Central memory CD4-positive, alpha-beta T cell (primary cell): ENCODE measurements around the gene C6orf15.

Experiments used
- DNase-seq: peaks from one replicate; pipeline ENCODE4 v3.0.0; 2022

The C6orf15 gene

DNA sequence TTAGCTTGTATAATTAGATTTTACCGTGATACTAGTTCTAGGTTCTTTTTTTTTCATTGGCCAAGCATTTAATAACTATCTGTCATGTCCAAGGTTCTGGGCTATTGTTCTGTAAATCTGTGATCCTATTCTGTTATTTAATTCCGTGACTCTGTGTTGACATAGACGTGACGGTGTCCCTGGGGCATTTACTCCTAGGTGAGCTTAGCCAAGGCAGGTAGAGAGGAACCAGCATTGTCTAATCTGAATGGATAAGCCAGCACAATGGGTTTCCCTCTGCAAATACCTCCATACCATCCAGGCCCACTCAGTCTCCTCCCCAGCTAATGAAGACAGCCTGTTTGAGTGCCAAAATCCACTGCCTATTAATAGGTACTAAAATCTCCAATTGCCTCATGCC lies 16.8 kb upstream of the C6orf15 start:
- no peak for DNase-seq

DNA sequence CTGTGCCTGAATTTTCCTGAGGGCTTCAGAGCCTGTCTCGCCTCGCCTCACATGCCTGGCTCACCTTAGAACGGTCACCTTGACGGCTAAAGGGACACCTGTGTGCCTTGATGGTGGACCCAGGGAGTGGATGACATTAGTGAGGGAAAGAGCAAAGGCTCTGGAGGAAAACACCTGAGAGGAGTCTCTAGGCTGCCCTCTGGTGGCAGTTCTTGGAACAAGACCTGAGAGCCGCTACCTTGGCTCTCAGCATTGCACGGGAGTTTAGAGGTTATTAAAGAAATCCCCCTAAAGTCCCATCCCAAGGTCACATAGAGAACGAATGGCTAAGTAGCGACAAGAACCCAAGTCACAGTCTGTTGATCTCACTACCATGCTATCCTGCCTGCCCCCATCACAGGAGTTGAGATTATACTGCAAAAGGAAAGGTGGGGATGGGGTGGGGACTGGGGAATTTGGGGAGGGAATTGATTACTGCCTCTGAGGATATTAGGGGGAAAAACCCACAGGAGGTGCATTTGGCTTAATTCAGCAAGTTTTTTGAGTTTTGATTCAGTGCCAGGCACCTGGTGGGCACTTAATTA lies 15.8 kb upstream of the C6orf15 start:
- DNase-seq = peak; percentile 53

DNA sequence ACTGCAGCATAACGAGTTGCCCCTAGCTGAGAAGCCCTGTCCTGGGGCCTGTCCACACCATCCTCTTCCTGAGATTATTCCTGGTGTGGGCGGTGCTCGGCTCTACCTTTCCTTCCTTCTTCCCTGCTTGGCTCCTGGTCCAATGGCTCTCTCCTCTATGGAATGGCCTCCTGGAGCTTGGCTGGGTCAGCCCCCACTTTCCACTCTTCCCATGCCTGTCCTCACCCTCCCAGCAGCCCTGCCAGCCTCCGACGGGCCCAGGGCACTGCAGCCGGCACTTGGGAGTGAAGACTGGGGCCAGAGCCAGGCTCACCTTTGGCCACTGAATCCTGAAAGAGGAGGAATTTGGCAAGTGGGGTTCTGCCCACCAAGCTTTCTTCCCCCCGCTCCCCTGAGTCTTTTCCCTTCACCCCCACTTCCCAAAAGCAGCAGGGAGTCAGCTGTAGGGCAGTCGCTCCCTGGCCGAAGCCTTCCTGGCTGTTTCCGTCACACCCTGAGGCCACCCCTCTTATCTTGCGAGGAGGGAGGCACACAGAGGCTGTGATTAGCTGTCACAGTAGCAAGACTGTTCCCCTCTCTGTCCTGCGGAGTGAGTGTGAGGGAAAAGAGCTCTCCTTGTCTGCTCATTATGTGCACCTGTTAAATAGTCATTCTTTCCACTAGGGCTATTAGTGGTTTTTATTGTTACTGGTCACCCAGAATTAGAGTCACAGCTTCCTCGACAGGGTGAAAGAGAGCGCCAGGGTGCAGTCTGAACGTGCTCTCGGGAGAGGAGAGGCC lies 14.2 kb upstream of the C6orf15 start:
- DNase-seq = no peak

DNA sequence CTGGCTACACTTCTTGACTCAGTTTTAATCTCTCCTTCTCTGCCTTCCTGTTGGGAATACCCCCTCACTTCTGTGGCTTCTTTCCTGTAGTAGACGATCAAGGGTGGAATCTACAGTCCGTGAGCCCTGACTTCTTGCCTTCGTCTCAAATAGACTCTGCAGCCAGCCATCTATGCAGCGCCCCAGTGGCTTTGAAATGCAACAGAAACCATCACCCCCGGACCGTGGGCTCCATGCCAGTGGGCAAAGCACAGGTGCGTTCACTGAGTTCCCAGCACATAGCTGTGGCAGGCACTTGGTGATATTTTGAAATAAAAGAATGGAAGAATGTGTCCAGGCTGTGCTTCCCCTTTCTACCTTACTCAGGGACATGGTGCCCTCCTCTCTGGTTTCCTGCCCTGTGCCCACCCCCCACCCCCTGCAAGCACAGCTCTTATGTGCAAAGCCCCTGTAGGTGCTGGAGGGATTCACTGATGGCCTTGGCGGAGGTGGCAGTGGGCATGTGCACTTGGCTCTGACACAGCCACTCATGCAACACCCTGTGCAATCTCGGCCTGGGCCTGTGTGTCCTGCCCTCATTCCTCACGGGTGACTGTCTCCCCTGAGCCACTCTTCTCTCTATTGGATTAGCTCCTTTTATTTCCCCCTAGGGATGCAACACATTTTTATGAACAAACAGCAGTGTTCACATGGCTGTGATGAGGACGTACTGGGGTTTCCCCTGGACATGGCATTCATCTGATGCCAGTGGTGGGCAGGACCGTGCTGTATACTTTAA lies 13.4 kb upstream of the C6orf15 start:
- DNase-seq = no peak

DNA sequence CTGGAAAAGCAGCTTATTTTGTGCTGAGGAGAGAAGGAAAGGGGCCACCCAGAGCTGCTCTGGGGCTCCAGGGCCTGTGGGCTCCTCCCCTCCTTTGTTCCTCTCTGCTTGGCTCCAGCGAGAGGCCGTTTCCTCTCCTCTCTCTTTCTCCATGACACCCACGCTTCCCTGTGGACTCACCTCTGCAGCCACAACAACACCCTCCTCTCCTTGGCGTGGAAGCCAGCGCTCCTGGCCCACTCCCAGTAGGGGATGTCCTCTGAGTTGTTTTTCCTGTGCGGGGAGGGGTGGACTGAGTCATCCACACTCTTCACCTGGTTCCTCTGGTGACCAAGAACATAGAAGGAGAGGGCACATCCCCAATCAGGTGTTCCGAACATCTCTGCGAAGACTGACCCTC lies 12.8 kb upstream of the C6orf15 start:
- no peak for DNase-seq

DNA sequence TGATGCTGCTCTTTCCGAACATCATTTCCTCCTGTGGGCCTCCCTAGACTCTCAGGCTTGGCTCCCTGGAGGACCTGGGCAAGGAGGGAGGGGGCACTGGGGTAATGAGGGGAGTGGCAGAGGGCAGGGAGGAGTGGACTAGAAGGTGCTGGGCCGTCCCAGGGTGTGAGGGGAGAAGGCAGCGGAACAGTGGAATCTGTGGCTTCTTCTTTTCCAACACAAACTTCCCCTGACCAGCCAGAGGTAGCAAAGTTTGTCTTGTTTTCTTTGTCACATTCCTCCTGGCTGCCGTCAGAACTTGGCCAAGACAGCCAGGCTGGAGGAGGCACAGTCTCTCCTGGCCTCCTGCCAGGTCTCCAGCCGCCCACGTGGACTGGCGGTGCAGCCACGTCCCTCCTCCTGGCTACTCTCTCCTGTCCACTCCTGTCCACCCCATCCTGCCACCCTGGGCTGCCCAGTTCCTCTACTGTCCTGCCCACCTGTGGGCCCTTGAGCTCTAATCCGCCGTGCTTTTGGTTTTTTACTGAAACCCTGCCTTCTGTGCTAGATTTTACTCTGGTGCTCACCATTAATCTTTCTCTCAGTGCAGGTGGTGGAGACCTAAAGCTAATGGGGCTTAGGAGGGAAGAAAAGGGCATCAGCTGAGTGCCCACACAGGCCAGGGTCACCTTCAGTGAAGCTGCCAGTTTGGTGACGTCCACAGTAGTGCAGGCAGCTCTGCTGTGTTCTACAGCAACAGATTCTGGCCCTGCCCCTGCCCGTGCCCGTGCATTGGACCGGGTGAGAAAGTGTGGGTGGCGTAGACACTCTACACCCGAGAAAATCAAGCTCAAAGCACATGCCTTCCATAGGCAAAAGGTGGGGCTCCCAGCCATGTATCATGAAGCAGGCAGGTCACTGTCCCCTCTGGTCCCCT lies 10.7 kb upstream of the C6orf15 start:
- DNase-seq = no peak

DNA sequence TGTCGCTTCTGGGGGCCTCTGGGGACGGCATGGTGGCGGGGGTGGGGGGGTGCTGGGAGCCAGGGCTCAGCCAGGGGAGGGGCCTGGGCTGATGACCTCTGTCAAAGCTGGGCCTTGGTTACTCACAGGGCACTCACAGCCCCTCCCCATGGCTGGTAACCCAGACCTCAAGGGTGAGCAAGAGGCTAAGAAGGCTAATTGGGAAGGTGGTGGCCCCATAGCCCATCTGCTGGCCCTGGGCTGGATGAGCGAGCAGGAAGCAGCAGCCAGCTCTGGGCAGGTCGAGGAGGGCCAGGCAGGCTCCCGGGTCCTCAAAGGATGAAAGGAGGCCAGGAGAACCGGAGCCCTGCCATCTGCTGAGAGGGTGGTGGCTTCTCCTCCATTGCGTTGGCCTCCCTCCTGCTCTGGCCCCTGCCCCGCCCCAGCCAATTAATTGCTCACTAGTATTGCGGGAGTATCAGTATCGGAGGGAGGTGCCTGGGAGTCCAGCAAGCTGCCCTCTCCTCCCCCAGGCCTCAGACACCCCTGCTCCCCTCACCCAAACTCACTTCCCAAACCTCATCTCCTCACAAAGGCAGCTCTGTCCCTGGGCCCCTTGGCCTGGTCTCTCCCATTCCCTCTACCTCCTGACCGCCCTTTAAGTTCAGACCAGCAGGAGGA lies 8.9 kb upstream of the C6orf15 start:
- no peak for DNase-seq

DNA sequence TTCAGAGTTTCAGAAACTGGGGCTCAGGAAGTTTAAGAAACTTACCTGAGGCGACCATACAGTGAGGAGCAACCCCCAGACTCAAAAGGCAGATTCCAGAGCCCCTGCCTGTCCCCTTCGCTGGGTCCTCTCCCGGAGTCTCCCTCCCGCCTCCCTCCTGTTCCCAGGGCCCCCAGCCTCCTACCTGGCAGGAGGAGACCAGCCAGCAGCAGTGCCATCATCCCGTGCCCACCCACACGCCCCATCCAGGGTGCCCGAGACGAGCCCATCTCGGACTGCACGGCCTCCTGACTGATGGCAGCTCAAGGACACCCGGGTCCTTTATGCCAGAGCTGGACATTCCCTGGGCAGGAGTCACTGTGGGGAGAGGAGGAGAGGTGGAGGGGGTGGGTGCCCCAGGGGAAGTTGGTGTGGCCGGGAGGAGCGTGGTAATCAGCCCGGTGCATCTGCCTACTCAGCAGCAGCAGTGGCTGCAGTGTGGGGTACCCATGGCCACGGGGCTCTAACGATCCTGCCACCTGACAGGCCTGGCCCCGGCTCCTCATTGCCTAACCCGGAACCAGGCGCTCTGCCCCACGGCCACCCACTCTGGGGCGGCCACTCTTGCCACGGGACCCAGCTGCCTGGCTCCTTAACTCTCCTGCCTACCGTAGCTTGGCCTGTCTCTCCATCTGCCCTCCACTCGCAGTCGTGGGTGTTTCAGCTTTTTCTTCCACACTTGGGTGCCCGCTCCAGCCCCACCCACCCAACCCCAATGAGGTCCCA lies 8.0 kb upstream of the C6orf15 start, which contains the start of gene CDSN:
TSS of gene CDSN (minus strand) at position 296 of the 765 bp plus-strand sequence. CDS start at position 269, 27 bp downstream.
- no peak for DNase-seq

DNA sequence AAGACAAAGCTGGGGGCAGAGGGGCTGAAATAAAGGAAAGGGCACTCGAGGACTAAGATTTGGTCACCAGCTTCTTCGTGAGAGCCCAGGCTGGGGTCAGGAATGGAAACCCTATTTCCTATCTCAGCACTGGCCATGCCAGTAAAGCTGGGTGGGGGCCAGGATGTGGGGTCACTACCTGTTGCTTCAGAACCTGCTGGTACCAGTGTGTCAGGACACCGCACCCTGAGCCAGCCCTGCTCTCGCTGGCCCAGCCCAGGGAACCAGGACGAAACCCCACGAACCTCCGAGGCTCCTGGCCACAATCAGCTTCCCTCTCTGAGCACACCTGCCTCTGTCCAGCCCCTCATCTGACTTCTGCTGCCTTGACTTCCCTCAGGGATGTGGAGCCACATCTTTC lies 5.8 kb upstream of the C6orf15 start:
- no peak for DNase-seq

DNA sequence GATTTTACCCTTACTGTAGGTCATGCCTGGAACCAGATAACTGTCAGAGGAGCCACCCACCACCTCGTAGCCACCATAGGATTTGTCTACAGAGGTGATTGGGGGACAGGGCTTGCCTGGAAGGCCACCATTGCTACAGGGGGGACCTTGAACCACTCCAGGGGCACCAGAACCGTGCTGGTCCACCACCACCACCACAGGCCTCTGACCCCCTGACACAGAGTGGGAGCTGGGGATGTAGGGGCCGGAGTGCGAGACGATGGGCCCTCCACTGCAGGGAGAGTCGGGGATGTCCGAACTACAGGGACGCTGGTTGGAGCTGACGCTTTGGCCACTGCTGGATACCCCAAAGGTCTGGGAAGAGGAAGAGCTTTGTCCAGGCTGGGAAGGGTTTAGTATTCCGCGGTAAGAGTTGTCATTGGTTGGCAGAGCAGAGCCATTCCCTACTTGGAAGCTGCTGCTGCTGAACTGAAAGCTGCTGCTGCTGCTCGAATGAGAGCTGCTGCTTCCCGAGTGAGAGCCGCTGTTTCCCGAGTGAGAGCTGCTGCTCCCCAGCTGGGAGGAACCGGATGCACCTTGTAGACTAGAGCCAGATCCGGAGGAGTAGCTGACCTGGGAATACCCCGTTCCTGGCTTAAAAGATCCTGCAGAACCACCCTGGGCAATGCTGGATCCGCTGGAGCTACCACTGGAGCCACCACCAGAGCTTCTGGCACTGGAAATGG lies 4.4 kb upstream of the C6orf15 start:
- no peak for DNase-seq

DNA sequence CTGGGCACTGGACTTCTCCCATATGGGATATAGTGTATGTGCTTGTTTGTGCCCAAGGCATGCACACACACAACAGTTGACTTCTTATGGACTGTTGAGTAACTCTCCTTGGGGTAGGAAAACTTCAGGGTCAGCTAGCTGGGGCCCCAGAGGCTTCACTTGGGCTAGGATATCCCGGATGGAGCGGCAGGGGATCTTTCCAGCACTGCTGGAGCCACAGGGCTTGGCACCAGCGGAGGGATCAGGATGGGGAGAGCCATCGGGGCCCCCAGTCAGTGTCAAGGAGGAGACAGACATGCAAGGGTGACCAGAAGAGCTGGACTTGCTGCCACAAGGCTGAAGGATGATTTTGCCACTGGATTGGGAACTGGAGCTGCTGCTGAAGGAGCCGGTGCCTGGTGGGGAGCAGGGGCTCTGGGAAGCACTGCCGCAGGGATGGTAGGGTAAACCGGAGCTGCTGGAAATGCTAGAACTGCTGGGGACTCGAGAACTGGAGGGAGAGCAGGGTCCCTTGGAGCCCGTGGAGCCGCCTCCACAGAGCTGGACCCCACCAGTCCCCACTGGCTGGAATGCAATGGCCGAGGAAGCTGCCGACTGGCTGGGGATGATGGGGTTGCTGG lies 3.7 kb upstream of the C6orf15 start:
- DNase-seq = no peak

DNA sequence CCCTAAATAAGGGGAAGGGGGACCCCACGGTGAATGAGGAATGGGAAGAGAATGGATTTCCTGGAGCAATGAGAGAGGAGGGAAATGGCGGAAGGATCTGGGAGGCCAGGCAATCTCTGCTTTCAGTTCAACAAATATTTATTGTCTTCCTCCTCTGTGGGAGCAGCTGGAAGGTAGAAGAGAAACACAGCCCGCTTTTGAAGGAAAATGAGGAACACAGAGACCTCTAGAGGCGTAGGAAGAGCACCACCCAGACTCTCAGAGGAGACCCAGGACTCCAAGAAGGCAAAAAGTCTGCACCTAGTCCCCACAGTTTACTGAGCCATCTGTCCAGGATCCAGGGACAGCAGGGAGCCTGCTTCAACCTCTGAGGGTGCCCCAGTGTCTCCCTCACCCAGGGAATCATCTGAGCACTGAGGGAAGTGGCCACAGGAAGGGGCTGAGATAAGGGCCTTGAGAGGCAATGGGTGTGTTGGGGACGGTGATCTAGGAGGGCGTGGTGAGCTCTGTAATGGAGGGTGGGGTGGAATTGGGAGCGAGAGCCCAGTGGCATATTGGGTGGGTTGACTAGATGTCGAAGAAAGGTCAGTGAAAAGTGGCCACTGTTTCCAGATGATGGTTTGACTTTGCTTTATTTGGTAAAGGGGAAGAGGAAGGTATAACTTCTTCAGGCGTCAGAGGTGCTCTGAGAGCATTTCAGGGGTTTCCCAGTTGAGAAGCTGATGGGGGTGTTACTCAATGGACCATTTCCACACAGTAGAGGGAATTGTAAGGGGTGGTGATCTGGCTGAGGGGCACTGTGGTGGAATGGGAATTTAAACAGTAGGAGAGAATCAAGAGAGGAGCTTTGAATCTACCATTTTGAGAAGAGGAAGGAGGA lies 2.8 kb upstream of the C6orf15 start:
- DNase-seq = peak; percentile 19

DNA sequence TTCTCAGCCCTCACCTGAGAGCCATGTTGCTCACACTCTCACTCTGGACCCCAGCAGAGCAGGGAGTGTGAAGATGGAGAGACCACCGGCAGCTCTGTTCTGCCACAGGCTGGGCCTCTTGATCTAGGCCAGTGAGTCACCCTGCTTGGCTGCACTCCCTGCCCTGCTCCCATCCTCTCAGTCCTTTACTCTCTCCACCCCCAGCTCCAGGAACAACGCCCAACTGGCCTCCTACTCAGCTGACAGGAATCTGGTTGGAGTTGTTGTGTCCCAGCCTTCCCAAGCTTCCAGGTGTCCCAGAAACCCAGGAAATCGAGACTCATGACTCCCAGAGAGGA lies 2.1 kb upstream of the C6orf15 start, which contains the start of gene PSORS1C1:
TSS of gene PSORS1C1 (plus strand) at position 260 of the 338 bp plus-strand sequence. CDS start 14,833 bp downstream, outside the sequence.
- no peak for DNase-seq

DNA sequence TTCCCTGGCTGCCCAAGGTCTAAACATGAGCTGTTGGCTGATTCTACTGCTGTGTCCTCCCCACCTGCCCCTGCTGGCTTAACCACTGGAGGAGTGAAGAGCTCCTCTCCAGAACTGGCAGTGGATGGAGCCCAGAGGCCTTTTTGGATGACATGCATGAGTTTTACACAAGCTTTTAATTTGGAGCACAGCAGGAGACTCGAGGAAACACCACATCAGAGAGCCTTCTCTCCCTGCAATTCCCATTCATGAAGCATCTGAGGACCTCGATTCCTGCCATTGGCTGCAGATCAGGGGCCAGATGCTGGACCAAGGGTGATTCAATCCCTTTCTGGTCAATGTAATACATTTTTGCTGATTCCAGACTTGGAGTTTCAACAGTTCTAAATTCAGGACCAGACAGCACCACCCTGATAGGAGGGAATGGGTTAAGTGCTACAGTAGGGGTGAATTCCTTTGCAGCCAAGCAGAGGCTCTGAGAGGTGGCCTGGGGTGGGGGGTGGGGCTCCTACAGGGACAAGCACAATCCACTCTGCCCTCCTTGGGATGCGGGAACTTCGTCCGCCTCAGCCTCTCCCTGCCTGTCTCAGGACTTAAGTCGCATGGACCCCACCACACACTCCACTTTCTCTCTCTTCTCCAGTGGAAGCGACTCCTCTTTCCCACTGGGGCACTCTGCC lies 1.6 kb upstream of the C6orf15 start:
- no peak for DNase-seq

DNA sequence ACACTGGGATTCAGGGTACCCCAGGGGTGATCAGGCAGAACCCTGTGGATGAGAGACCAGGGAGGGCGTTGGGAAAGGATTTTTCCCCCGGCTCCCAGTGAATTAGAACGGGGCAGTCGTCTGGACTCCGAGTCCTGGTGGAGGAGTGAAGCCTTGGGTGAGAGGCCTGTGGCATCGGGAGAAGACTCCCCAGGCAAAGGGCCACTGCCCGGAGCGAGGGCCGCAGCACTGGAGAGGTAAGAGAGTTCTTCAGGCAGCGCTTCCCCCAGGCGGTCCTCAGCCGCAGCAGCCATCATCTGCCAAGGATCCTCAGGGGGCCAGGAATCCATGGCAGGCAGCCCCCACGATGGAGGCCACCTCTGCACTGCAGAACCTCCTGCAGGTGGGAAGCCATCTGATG lies 663 bp downstream of the C6orf15 start:
- DNase-seq = no peak

DNA sequence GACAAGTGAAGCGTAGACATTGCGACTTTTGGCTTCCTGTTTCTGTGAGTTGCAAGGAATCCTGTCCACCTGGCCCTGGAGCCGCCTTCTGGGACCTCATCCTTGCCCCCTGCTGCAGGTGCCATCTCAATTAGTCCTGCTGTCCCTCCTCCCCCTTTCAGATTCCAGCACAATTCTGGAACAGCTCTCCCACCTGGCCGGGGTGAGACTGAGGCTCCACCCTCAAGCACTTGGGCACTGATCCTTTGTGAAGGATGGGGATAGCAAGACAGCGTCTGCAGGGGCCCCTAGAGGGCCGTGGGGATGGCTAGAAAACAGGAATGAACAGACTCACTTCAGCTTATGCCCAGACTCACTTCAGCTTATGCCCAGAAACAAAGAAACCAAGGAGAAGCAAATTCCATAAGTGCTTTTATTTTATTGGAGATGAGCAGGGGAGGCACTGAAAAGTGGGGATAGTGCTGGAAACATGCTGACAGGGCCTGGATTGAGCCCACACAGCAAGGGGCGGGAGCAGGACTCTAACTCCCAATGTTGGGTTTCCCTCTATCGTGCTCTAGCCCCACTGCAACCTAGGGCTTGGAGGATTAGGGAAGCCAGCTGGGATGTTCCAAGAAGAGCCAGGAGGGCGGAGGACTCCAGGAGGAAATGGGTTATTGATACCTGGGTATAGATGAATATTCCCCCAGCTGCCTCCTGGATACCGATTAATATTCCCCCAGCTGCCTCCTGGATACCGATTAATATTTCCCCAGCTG lies 1.4 kb downstream of the C6orf15 start:
- no peak for DNase-seq

DNA sequence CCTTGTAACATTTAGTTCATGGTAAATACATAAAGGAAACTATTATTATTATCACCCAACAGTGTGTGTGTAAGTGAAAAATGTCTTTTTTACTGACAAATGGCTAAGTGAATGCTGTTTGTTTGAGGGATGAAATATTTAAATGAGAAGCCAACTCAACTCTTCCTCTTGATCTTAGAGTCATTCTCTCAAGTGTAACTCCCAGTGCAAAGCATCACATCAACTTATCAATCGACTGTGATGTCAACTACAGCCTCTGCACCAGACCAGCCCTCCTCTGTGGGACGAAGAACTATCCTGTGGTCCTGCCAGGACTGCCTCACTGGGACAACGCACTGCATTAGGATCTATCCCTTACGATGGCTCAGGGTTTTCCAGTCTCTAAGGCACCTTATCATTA lies 5.3 kb downstream of the C6orf15 start:
- DNase-seq = no peak

DNA sequence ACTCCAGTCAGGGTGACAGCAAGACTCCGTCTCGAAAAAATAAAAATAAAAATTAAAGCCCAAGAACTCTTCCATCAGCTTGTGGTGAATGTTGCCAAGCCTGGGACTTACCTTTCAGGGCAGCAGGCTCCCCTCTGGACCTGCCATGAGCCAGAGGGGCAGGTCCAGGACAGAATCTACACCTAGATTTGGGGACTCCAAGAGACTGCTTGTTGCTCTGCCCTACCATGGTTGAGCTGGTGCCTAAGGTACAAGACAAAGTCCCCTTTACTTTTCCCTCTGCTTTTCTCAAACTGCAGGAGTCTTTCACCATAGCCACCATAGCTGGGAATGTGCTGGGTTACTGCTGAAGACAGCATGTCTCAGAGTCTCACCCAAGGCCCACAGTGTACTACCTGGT lies 9.2 kb downstream of the C6orf15 start:
- DNase-seq = no peak
